Astrocyte (in vitro differentiated cells and primary cell): ENCODE data around the gene PPP2R5E. TPM values are rescaled to one million over a fixed set of nuclear protein-coding genes. Genes with fewer than 3 reads are reported as not detected.
"Not testable (repeated sequence)": the region's sequence is repeated elsewhere in the genome, so short reads cannot be mapped to it uniquely, and the experiment has no call there.

Source experiments
- DNase-seq: peaks from one replicate; pipeline ENCODE4 v3.0.0-alpha.2; 2010; ENCODE audit warnings: low read depth
- FAIRE-seq: peaks from 2 replicates; lab custom pipeline; 2011; peaks lifted over from hg19 to GRCh38; lab: Jason Lieb, UNC
- H2AFZ ChIP-seq: 2 replicates; pipeline ENCODE4 v1.6.0; 2012; ENCODE audit warnings: low read depth, low read length, inconsistent platforms
- H3K27ac ChIP-seq: 2 replicates; pipeline ENCODE4 v1.5.1; 2011; ENCODE audit warnings: low read depth, low read length, inconsistent platforms
- H3K27me3 ChIP-seq: 2 replicates; pipeline ENCODE4 v1.6.0; 2011; ENCODE audit warnings: low read length, inconsistent platforms; ENCODE audit not compliant: insufficient read depth
- H3K36me3 ChIP-seq: 2 replicates; pipeline ENCODE4 v1.5.1; 2011; ENCODE audit warnings: low read length, inconsistent platforms; ENCODE audit not compliant: insufficient read depth
- H3K4me1 ChIP-seq: 2 replicates; pipeline ENCODE4 v1.5.1; 2011; ENCODE audit warnings: low read length, inconsistent platforms; ENCODE audit not compliant: insufficient read depth
- H3K4me2 ChIP-seq: 2 replicates; pipeline ENCODE4 v1.6.0; 2012; ENCODE audit warnings: low read length, inconsistent platforms
- H3K4me3 ChIP-seq: 2 replicates; pipeline ENCODE4 v1.5.1; 2011; ENCODE audit warnings: low read depth, mild to moderate bottlenecking, low read length, inconsistent platforms; ENCODE audit not compliant: insufficient read depth
- H3K79me2 ChIP-seq: 2 replicates; pipeline ENCODE4 v1.6.0; 2012; ENCODE audit warnings: mild to moderate bottlenecking, low read length, inconsistent platforms; ENCODE audit not compliant: insufficient read depth
- H3K9ac ChIP-seq: 2 replicates; pipeline ENCODE4 v1.6.0; 2012; ENCODE audit warnings: mild to moderate bottlenecking, low read length, inconsistent platforms
- H3K9me3 ChIP-seq: 2 replicates; pipeline ENCODE4 v1.5.1; 2012; ENCODE audit warnings: low read depth, mild to moderate bottlenecking, low read length, inconsistent platforms; ENCODE audit not compliant: insufficient read depth
- H4K20me1 ChIP-seq: 2 replicates; pipeline ENCODE4 v1.6.0; 2012; ENCODE audit warnings: low read length, inconsistent platforms; ENCODE audit not compliant: insufficient read depth
- H3K27ac Mint-ChIP-seq: one replicate; pipeline ENCODE4 v1.8.0; 2021; ENCODE audit warnings: mild to moderate bottlenecking, mixed read lengths; ENCODE audit not compliant: unreplicated experiment
- H3K27me3 Mint-ChIP-seq: one replicate; pipeline ENCODE4 v1.8.0; 2021; ENCODE audit warnings: low read depth, mixed read lengths; ENCODE audit not compliant: unreplicated experiment
- H3K36me3 Mint-ChIP-seq: one replicate; pipeline ENCODE4 v1.8.0; 2021; ENCODE audit warnings: low read depth, mixed read lengths; ENCODE audit not compliant: unreplicated experiment
- H3K4me1 Mint-ChIP-seq: one replicate; pipeline ENCODE4 v1.8.0; 2021; ENCODE audit warnings: low read depth, mixed read lengths; ENCODE audit not compliant: unreplicated experiment
- H3K4me3 Mint-ChIP-seq: one replicate; pipeline ENCODE4 v1.8.0; 2021; ENCODE audit warnings: mild to moderate bottlenecking, moderate library complexity, mixed read lengths; ENCODE audit not compliant: unreplicated experiment
- H3K9me3 Mint-ChIP-seq: one replicate; pipeline ENCODE4 v1.8.0; 2021; ENCODE audit warnings: mild to moderate bottlenecking, mixed read lengths; ENCODE audit not compliant: unreplicated experiment
- EZH2 ChIP-seq: IDR thresholded peaks from 2 replicates; pipeline ENCODE4 v1.6.1; 2012; ENCODE audit warnings: mild to moderate bottlenecking, low read length, inconsistent platforms; ENCODE audit not compliant: insufficient read depth
- total RNA-seq: library from RNA; stranded (reverse); gene quantifications from 2 replicates; pipeline ENCODE4 v1.2.1, GENCODE V29; 2021
- TF ChIP-seq, protein P1 (sequence below): IDR thresholded peaks from 2 replicates; pipeline ENCODE4 v1.5.1; 2011; ENCODE audit warnings: low read depth, mild to moderate bottlenecking, inconsistent platforms, low read length, moderate library complexity; ENCODE audit not compliant: insufficient read depth

The PPP2R5E gene
- total RNA-seq, 1 donor from 2014 or later: 69.3 TPM

DNA sequence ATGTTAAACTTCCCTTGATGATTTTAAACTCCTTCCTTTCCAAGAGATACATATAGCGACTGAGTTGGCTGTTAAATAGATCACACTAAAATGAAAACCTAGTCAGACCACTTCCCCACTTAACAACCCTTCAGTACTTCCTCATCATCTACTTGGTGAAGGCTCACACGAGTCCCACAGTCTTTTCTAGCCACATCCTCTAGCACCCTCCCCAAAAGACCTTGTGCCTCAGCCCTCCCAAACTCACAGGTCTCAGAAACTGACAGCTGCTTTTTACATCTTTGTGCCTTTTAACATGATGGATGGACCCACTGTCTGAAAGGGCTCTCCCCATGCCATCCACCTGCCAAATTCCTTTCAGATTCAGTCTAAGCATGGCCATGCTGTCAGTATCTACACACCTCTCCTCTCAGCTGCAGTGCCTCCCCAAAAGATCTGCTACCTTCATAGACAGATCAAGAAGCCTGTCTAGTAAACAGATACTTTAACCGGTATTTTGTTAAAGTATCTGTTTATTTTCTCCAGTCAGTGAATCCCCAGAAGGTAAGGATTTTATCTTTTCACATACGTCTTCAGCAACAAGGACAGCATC lies 159.3 kb downstream of the PPP2R5E start:
- peaks cover 19% of the 10 kb centered on the region for H3K36me3 Mint-ChIP-seq

DNA sequence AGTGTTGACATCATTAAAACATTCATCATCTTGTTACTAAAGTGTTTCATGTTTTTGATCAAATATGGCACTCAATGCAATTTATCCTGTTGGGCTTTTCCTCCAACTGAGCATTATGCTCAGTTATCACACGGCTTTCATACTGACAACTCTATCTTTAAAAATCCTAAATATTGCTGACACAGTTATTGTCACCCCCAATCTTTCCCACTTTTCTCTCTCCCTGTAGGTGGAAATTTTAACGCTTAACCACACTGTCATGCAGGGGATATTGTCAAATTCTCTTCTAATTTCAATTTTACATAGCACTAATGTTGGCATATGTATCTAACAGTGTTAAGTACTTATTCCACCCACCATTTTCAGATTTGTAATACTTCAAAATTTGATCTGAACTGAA lies 164.7 kb downstream of the PPP2R5E start:
- Histone ChIP-seq H3K9ac (no peak overlapping the region), H3K9me3 (no peaks in the 10 kb centered on the region), H3K27me3 (no peaks in the 10 kb centered on the region), H3K4me3 (no peak overlapping the region), H3K27ac (no peak overlapping the region), H3K79me2 (no peaks in the 10 kb centered on the region), H3K36me3 (peaks cover 26% of the 10 kb centered on the region), H3K4me2 (no peak overlapping the region), H3K4me1 (no peaks in the 10 kb centered on the region), H4K20me1 (no peaks in the 10 kb centered on the region), H2AFZ (no peak overlapping the region)
- no peaks in the 10 kb centered on the region for H3K9me3 Mint-ChIP-seq
- H3K4me3 Mint-ChIP-seq: no peak overlapping the region
- H3K4me1 Mint-ChIP-seq: no peaks in the 10 kb centered on the region
- DNase-seq (no peak), FAIRE-seq (no peak)
- no peaks in the 10 kb centered on the region for H3K27me3 Mint-ChIP-seq
- H3K36me3 Mint-ChIP-seq: peaks cover 5% of the 10 kb centered on the region
- no peak overlapping the region for H3K27ac Mint-ChIP-seq
- TF ChIP-seq, protein P1, sequence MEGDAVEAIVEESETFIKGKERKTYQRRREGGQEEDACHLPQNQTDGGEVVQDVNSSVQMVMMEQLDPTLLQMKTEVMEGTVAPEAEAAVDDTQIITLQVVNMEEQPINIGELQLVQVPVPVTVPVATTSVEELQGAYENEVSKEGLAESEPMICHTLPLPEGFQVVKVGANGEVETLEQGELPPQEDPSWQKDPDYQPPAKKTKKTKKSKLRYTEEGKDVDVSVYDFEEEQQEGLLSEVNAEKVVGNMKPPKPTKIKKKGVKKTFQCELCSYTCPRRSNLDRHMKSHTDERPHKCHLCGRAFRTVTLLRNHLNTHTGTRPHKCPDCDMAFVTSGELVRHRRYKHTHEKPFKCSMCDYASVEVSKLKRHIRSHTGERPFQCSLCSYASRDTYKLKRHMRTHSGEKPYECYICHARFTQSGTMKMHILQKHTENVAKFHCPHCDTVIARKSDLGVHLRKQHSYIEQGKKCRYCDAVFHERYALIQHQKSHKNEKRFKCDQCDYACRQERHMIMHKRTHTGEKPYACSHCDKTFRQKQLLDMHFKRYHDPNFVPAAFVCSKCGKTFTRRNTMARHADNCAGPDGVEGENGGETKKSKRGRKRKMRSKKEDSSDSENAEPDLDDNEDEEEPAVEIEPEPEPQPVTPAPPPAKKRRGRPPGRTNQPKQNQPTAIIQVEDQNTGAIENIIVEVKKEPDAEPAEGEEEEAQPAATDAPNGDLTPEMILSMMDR: no peak
- no peak for TF ChIP-seq EZH2

More for the DNA sequence above, 159.3 kb downstream of the PPP2R5E start:
- peaks cover 24% of the 10 kb centered on the region for H3K36me3 ChIP-seq
- no peak overlapping the region for H3K4me3 ChIP-seq
- H3K4me3 Mint-ChIP-seq: no peak overlapping the region
- no peak overlapping the region for H3K27ac ChIP-seq
- TF ChIP-seq, protein P1: no peak
- no peak for TF ChIP-seq EZH2
- no peaks in the 10 kb centered on the region for H3K27me3 ChIP-seq
- no peaks in the 10 kb centered on the region for H3K9me3 ChIP-seq
- no peak overlapping the region for H3K4me2 ChIP-seq
- no peaks in the 10 kb centered on the region for H3K9me3 Mint-ChIP-seq
- no peaks in the 10 kb centered on the region for H3K4me1 ChIP-seq
- no peaks in the 10 kb centered on the region for H4K20me1 ChIP-seq
- DNase-seq: no peak
- H3K27me3 Mint-ChIP-seq: no peaks in the 10 kb centered on the region
- H3K27ac Mint-ChIP-seq: no peak overlapping the region
- no peaks in the 10 kb centered on the region for H3K79me2 ChIP-seq
- H3K9ac ChIP-seq: no peak overlapping the region
- no peak overlapping the region for H2AFZ ChIP-seq
- H3K4me1 Mint-ChIP-seq: no peaks in the 10 kb centered on the region
- no peak for FAIRE-seq

GRCh38 chr14:63375769-63376168 lies 167.4 kb downstream of the PPP2R5E start:
- H3K36me3 ChIP-seq: peaks cover 10% of the 10 kb centered on the region
- Mint-ChIP-seq H3K4me1 (no peaks in the 10 kb centered on the region), H3K9me3 (no peaks in the 10 kb centered on the region), H3K36me3 (peaks cover 6% of the 10 kb centered on the region), H3K4me3 (no peak overlapping the region), H3K27ac (no peak overlapping the region), H3K27me3 (no peaks in the 10 kb centered on the region)
- no peaks in the 10 kb centered on the region for H3K4me1 ChIP-seq
- no peaks in the 10 kb centered on the region for H3K79me2 ChIP-seq
- DNase-seq (peak; percentile 20), FAIRE-seq (no peak)
- no peaks in the 10 kb centered on the region for H3K27me3 ChIP-seq
- no peak overlapping the region for H3K9ac ChIP-seq
- H2AFZ ChIP-seq: no peak overlapping the region
- no peak overlapping the region for H3K4me3 ChIP-seq
- no peak overlapping the region for H3K27ac ChIP-seq
- no peaks in the 10 kb centered on the region for H3K9me3 ChIP-seq
- no peak for TF ChIP-seq EZH2
- TF ChIP-seq, protein P1: no peak
- H4K20me1 ChIP-seq: no peaks in the 10 kb centered on the region
- no peak overlapping the region for H3K4me2 ChIP-seq

DNA sequence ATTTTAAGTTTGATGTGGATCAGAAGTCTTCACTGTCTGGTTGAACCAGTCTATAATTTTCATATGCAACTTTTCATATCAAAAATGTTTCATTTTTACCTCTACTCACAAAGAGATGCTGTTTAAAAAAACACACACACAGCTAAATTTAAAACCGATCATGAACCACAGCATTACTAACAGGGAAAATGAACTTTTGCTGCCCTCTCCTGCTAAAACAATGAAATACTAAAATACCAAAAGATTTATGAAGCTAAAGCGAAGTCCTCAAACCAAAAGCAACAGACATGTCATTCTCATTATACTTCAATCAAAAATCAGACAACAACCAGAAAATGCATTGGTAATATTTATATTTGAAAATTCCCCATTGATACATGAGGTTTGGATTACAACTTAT lies 171.6 kb downstream of the PPP2R5E start:
- H3K79me2 ChIP-seq, H3K36me3 ChIP-seq, H3K4me1 ChIP-seq, H3K4me2 ChIP-seq, H3K36me3 Mint-ChIP-seq, H3K27ac Mint-ChIP-seq, H4K20me1 ChIP-seq, H3K27me3 ChIP-seq, H3K27ac ChIP-seq, H3K9ac ChIP-seq, H3K9me3 Mint-ChIP-seq, H3K4me1 Mint-ChIP-seq, DNase-seq, H3K4me3 ChIP-seq, H3K27me3 Mint-ChIP-seq, H2AFZ ChIP-seq, H3K9me3 ChIP-seq, H3K4me3 Mint-ChIP-seq: not testable (repeated sequence)
- FAIRE-seq: peak; percentile 65
